Stimulated activated effector memory CD8-positive, alpha-beta T cell treated with anti-CD3 and anti-CD28 coated beads, Interleukin-12 subunit alpha, Interleukin-12 subunit beta, amount 100 ng/mL, for 72 hours (primary cell): ENCODE measurements around the gene BEAN1.
"Not testable (repeated sequence)": the region's sequence is repeated elsewhere in the genome, so short reads cannot be mapped to it uniquely, and the experiment has no call there.

ENCODE experiments used
- ATAC-seq: fragments of 150-1000 bp; cut with Tn5 transposase; 2 replicates; pipeline ENCODE4 v1.10.0; 2021
- DNase-seq, 2 donors: peaks; one replicate each; pipeline ENCODE4 v3.0.0; 2021 to 2022; ENCODE audit warnings: low spot score in 2 of 2
- H3K27ac Mint-ChIP-seq: one replicate; pipeline ENCODE4 v1.8.0; 2022; ENCODE audit warnings: mild to moderate bottlenecking, mixed read lengths
- H3K36me3 Mint-ChIP-seq: one replicate; pipeline ENCODE4 v1.8.0; 2022; ENCODE audit warnings: mild to moderate bottlenecking, mixed read lengths
- H3K4me1 Mint-ChIP-seq: one replicate; pipeline ENCODE4 v1.8.0; 2022; ENCODE audit warnings: mixed read lengths
- H3K4me3 Mint-ChIP-seq: one replicate; pipeline ENCODE4 v1.8.0; 2022; ENCODE audit warnings: mild to moderate bottlenecking, mixed read lengths
- H3K9me3 Mint-ChIP-seq: one replicate; pipeline ENCODE4 v1.8.0; 2022; ENCODE audit warnings: mixed read lengths

Gene BEAN1

GRCh38 chr16:66487580-66488275, 60.6 kb downstream of the BEAN1 start:
- ATAC-seq: no peak
- DNase-seq: no peak
- no peak overlapping the region for H3K4me3 Mint-ChIP-seq
- H3K4me1 Mint-ChIP-seq: peaks cover 24% of the 10 kb centered on the region
- H3K27ac Mint-ChIP-seq: peak overlapping the region; percentile 68
- no peaks in the 10 kb centered on the region for H3K9me3 Mint-ChIP-seq
- H3K36me3 Mint-ChIP-seq: no peaks in the 10 kb centered on the region

- ATAC-seq (no peak), DNase-seq (no peak)
- Mint-ChIP-seq H3K9me3 (no peaks in the 10 kb centered on the region), H3K4me3 (no peak overlapping the region), H3K27ac (no peak overlapping the region), H3K36me3 (no peaks in the 10 kb centered on the region), H3K4me1 (peaks cover 18% of the 10 kb centered on the region)
These were observed 61.4 kb downstream of the BEAN1 start for GRCh38 chr16:66488505-66488904.

DNA sequence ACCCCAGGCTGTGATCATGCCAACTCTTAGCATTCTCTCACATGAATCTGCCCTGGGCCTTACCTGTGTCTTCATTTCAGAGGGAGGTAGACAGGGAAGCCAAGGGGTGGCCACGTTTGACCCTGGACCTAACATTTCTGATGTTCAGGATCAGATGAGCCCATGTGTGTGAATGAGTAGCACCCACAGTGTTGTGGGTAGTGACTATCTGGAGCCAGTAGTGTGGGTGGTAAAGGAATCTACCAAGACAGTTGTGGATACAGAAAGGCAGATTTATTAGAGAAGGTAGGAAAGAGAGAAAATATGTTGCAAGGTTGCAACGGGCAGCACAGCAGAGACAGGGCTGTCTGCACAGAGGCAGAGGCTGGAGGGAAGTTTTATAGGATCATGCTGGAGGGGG, 62.3 kb downstream of the BEAN1 start:
- H3K27ac Mint-ChIP-seq: peak overlapping the region; percentile 20

GRCh38 chr16:66489818-66490217, 62.7 kb downstream of the BEAN1 start:
- Mint-ChIP-seq H3K9me3 (no peaks in the 10 kb centered on the region), H3K27ac (peak overlapping the region; percentile 20), H3K36me3 (no peaks in the 10 kb centered on the region), H3K4me1 (peaks cover 7% of the 10 kb centered on the region), H3K4me3 (no peak overlapping the region)
- DNase-seq (no peak), ATAC-seq (no peak)

More for the DNA sequence above, 62.3 kb downstream of the BEAN1 start:
- peaks cover 9% of the 10 kb centered on the region for H3K4me1 Mint-ChIP-seq
- H3K36me3 Mint-ChIP-seq: no peaks in the 10 kb centered on the region
- no peak for ATAC-seq
- DNase-seq: no peak
- H3K9me3 Mint-ChIP-seq: no peaks in the 10 kb centered on the region
- H3K4me3 Mint-ChIP-seq: no peak overlapping the region

GRCh38 chr16:66490774-66491715, 64.0 kb downstream of the BEAN1 start:
- no peaks in the 10 kb centered on the region for H3K9me3 Mint-ChIP-seq
- no peak overlapping the region for H3K4me3 Mint-ChIP-seq
- no peak for ATAC-seq
- no peak for DNase-seq
- H3K4me1 Mint-ChIP-seq: peaks cover 7% of the 10 kb centered on the region
- no peaks in the 10 kb centered on the region for H3K36me3 Mint-ChIP-seq
- H3K27ac Mint-ChIP-seq: peak overlapping the region; percentile 52

GRCh38 chr16:66491716-66492064, 64.6 kb downstream of the BEAN1 start:
- Mint-ChIP-seq H3K36me3 (no peaks in the 10 kb centered on the region), H3K4me1 (peaks cover 7% of the 10 kb centered on the region), H3K4me3 (no peak overlapping the region), H3K9me3 (no peaks in the 10 kb centered on the region), H3K27ac (peak overlapping the region; percentile 52)
- no peak for DNase-seq
- no peak for ATAC-seq

DNA sequence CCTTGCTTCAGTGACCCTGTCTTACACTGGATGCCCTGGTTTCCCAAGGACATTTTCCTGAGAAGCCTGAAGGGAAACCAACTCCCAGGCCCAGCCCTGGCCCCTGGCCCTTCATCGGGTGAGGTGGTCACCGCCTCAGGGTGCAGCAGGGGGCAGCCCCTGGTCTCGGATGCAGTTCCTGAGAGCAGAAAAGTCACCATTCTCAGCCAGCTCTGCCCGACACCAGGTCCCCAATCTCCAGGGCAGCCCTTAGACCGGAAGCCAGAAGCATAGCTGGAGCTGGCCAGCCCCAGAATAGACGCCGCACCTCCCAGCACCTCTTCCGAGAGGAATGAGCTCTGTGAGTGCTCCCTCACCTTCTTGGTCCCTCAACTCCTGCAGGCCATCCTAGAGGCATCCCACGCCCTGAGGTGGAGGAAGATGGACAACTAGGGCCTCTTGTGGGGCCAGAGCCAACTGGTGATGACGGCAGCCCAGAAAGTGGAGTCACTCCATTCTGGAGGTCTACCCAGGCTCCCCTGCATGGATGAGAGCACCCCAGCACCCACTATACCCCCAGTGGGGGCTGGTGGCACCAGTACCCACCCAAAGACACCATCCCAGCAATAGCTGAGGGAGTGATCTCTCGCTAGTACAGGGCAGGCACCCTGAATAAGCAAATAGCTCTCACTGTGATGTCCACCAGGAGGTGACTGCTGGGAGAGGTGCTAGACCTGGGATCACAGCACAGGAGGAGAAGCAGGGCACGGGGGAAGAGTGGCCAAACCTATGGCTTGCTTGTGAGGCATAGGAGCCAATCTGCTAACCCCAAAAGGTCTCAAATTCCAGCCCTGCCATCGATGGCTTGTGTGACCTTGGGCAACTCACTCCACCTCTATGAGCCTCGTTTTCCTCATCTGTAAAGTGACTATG, 66.7 kb downstream of the BEAN1 start:
- Mint-ChIP-seq H3K36me3 (no peaks in the 10 kb centered on the region), H3K4me1 (peaks cover 7% of the 10 kb centered on the region), H3K9me3 (no peaks in the 10 kb centered on the region), H3K4me3 (no peak overlapping the region), H3K27ac (no peak overlapping the region)
- ATAC-seq (no peak), DNase-seq (no peak)

GRCh38 chr16:66494916-66495315, 67.8 kb downstream of the BEAN1 start:
- H3K27ac Mint-ChIP-seq: no peak overlapping the region

DNA sequence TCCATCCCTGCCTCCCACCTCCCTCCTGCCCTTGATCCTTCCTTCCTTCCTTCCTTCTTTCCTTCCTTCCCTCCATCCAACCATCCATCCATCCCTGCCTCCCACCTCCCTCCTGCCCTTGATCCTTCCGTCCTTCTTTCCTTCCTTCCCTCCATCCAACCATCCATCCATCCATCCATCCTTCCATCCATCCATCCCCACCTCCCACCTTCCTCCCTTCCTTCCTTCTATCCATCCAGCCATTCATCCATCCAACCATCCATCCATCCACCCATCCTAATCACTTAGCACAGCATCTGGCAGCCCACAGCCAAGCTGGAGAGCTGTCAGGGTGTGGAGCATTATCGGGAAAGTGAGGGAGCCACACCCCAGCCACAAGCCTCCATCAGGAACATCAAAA, 68.3 kb downstream of the BEAN1 start:
- ATAC-seq (no peak), DNase-seq (no peak)
- Mint-ChIP-seq H3K9me3 (no peaks in the 10 kb centered on the region), H3K4me3 (no peak overlapping the region), H3K27ac (no peak overlapping the region), H3K4me1 (peaks cover 7% of the 10 kb centered on the region), H3K36me3 (no peaks in the 10 kb centered on the region)

More at GRCh38 chr16:66494916-66495315, 67.8 kb downstream of the BEAN1 start:
- Mint-ChIP-seq H3K4me1 (peaks cover 7% of the 10 kb centered on the region), H3K4me3 (no peak overlapping the region), H3K36me3 (no peaks in the 10 kb centered on the region), H3K9me3 (no peaks in the 10 kb centered on the region)
- no peak for ATAC-seq
- no peak for DNase-seq

DNA sequence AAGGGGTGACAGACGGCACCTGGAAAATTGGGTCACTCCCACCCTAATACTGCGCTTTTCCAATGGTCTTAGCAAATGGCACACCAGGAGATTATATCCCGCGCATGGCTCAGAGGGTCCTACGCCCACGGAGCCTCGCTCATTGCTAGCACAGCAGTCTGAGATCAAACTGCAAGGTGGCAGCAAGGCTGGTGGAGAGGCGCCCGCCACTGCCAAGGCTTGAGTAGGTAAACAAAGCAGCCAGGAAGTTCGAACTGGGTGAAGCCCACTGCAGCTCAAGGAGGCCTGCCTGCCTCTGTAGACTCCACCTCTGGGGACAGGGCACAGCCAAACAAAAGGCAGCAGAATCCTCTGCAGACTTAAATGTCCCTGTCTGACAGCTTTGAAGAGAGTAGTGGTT, 69.1 kb downstream of the BEAN1 start:
- not testable (repeated sequence) for H3K4me3 Mint-ChIP-seq, H3K4me1 Mint-ChIP-seq, ATAC-seq, H3K9me3 Mint-ChIP-seq, H3K27ac Mint-ChIP-seq, DNase-seq, H3K36me3 Mint-ChIP-seq

GRCh38 chr16:66497921-66498320, 70.8 kb downstream of the BEAN1 start:
- not testable (repeated sequence) for DNase-seq, H3K27ac Mint-ChIP-seq, H3K4me1 Mint-ChIP-seq, H3K36me3 Mint-ChIP-seq, H3K9me3 Mint-ChIP-seq, H3K4me3 Mint-ChIP-seq, ATAC-seq

- H3K36me3 Mint-ChIP-seq, H3K9me3 Mint-ChIP-seq, H3K4me1 Mint-ChIP-seq, ATAC-seq, DNase-seq, H3K4me3 Mint-ChIP-seq, H3K27ac Mint-ChIP-seq: not testable (repeated sequence)
These were observed 74.5 kb downstream of the BEAN1 start for GRCh38 chr16:66501563-66501962.

- Mint-ChIP-seq H3K4me3 (no peak overlapping the region), H3K36me3 (no peaks in the 10 kb centered on the region), H3K9me3 (no peaks in the 10 kb centered on the region), H3K4me1 (peaks cover 5% of the 10 kb centered on the region), H3K27ac (no peak overlapping the region)
- DNase-seq: no peak
- ATAC-seq: no peak
These were observed 75.2 kb downstream of the BEAN1 start for GRCh38 chr16:66502020-66502913.

- Mint-ChIP-seq H3K27ac (peak overlapping the region; percentile 6), H3K9me3 (no peaks in the 10 kb centered on the region), H3K4me3 (no peak overlapping the region), H3K36me3 (no peaks in the 10 kb centered on the region), H3K4me1 (peaks cover 5% of the 10 kb centered on the region)
- no peak for ATAC-seq
- no peak for DNase-seq
These were observed 75.9 kb downstream of the BEAN1 start for GRCh38 chr16:66503030-66503429.
